Colonic mucosa (tissue), 4 donors: ENCODE results near the gene AFF2. TPM values are rescaled to one million over a fixed set of nuclear protein-coding genes. Genes with fewer than 3 reads are reported as not detected.

Source experiments
- DNase-seq: peaks from one replicate; pipeline ENCODE4 v3.0.0-alpha.2; 2020
- H3K27ac ChIP-seq: fragments of 200-600 bp; one replicate; pipeline ENCODE4 v1.8.0; 2021
- H3K27me3 ChIP-seq: fragments of 200-600 bp; one replicate; pipeline ENCODE4 v1.8.0; 2021
- H3K36me3 ChIP-seq: fragments of 200-600 bp; one replicate; pipeline ENCODE4 v1.8.0; 2021
- H3K4me1 ChIP-seq: fragments of 200-600 bp; one replicate; pipeline ENCODE4 v1.8.0; 2021; ENCODE audit warnings: mild to moderate bottlenecking
- H3K4me3 ChIP-seq: fragments of 200-600 bp; one replicate; pipeline ENCODE4 v1.8.0; 2021
- H3K9ac ChIP-seq, 2 donors: one replicate each; pipeline ENCODE4 v1.7.0; 2013; ENCODE audit warnings: control low read depth in 2 of 2, low read depth in 2 of 2, low read length in 2 of 2
- H3K9me3 ChIP-seq: fragments of 200-600 bp; one replicate; pipeline ENCODE4 v1.8.0; 2021
- intact Hi-C: fragments of 100-400 bp; cut with DNase I; formaldehyde crosslinking; loops from one replicate; pipeline ENCODE4 v1.14.1; 2022
- total RNA-seq, 2 donors: library from RNA; stranded (reverse); fragmentation: NEBNext Ultra II Directional in 1 of 2; extraction: Animal tissue kit (Norgen Biotek cat#: 25700) in 1 of 2; gene quantifications; one replicate each; pipeline ENCODE4 v1.2.1, GENCODE V29; 2021
- TF ChIP-seq, protein P1 (sequence below): fragments of 200-600 bp; IDR thresholded peaks from one replicate; pipeline ENCODE4 v1.8.0; 2022; ENCODE audit warnings: antibody characterized with exemption, mild to moderate bottlenecking
- donor health status: healthy.
- donor health status: DM: no; HTN: no; CAD: no.
- donor health status: DM: no; HTN: no; CAD: no.

Gene AFF2
- total RNA-seq, 2 donors from 2014 or later: 0.05 to 0.12 TPM

DNA sequence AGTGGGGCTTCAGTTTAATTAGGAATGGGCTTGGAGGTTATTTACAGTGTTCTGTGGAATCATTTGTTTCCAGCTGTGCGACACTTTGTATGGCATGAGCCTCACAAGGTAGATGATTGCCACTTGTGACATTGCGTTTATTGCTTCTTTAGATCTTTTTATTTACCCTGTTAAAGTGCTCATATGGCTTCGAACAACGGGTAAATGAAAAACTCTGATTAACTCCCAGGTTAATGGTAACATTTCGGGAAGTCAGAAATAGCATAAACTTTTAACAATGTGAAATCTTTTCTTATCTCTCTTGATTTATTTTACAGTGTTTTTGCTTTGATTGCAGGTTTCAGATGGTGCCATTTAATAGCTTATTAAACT, 510.4 kb downstream of the AFF2 start:
- H3K4me1 ChIP-seq: no peaks in the 10 kb centered on the region
- DNase-seq: no peak
- H3K27me3 ChIP-seq: no peaks in the 10 kb centered on the region
- TF ChIP-seq, protein P1, sequence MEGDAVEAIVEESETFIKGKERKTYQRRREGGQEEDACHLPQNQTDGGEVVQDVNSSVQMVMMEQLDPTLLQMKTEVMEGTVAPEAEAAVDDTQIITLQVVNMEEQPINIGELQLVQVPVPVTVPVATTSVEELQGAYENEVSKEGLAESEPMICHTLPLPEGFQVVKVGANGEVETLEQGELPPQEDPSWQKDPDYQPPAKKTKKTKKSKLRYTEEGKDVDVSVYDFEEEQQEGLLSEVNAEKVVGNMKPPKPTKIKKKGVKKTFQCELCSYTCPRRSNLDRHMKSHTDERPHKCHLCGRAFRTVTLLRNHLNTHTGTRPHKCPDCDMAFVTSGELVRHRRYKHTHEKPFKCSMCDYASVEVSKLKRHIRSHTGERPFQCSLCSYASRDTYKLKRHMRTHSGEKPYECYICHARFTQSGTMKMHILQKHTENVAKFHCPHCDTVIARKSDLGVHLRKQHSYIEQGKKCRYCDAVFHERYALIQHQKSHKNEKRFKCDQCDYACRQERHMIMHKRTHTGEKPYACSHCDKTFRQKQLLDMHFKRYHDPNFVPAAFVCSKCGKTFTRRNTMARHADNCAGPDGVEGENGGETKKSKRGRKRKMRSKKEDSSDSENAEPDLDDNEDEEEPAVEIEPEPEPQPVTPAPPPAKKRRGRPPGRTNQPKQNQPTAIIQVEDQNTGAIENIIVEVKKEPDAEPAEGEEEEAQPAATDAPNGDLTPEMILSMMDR: no peak
- no peaks in the 10 kb centered on the region for H3K9me3 ChIP-seq
- no peak overlapping the region for H3K4me3 ChIP-seq
- intact Hi-C loops: no loop called here
- no peak overlapping the region for H3K27ac ChIP-seq
- no peaks in the 10 kb centered on the region for H3K36me3 ChIP-seq
- no peak overlapping the region for H3K9ac ChIP-seq

DNA sequence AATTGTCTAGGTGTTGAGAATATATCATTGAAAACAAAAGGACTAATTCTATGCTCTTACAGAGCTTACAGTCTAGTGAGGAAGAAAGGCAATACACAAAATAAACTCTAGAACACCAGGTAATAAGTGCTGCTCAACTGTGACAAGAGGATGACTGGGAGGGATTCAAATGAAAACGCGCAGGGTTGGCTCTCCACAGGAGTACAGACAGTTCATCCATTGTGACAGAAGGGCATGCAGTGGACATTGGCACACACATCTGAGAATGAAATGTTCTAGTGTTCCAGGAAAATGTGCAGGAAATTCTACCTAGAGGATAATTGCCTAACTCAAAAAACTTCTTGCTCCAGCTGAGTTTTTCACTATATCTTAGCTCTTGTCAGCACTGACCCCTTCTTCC, 512.7 kb downstream of the AFF2 start:
- H3K9me3 ChIP-seq: no peaks in the 10 kb centered on the region
- DNase-seq: no peak
- no peak overlapping the region for H3K4me3 ChIP-seq
- H3K27me3 ChIP-seq: no peaks in the 10 kb centered on the region
- H3K27ac ChIP-seq: no peak overlapping the region
- no peaks in the 10 kb centered on the region for H3K4me1 ChIP-seq
- TF ChIP-seq, protein P1: no peak
- H3K9ac ChIP-seq: no peak overlapping the region
- H3K36me3 ChIP-seq: no peaks in the 10 kb centered on the region
- intact Hi-C loops: no loop called here

DNA sequence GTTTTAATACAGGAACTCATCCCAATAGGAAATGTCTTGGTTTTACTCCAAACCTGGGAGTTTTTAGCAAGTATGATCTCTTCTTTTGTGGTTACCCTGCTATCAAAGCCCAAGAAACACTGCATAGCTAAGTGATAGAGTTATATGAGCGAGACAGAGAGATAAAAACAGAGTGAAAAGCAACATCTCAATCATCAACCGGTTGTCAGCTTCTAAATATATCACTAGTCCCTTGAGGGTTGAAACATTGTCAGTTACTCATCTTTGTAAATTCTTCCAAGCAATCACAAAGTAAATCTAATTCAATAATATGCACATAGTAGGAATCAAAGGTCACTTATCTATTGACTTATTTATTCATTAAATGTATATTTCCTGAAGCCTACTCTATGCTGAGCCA, 520.7 kb downstream of the AFF2 start:
- intact Hi-C loops: no loop called here
- TF ChIP-seq, protein P1: no peak
- no peak for DNase-seq
- Histone ChIP-seq H3K27ac (no peak overlapping the region), H3K9me3 (peaks cover 6% of the 10 kb centered on the region), H3K9ac (no peak overlapping the region), H3K4me1 (no peaks in the 10 kb centered on the region), H3K36me3 (no peaks in the 10 kb centered on the region), H3K4me3 (no peak overlapping the region), H3K27me3 (no peaks in the 10 kb centered on the region)

DNA sequence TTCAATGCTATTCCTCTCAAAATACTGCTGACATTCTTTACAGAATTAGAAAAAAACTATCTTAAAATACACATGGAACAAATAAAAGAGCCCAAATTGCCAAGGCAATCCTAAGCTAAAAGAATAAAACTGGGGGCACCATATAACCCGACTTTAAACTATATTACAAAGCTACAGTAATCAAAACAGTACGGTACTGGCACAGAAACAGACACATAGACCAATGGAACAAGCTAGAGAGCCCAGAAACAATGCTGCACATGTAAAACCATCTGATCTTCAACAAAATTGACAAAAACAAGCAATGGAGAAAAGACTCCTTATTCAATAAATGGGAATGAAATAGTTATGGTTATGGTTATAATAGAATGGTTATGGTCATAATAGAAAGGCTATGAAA, 522.1 kb downstream of the AFF2 start:
- H3K9ac ChIP-seq: no peak overlapping the region
- TF ChIP-seq, protein P1: no peak
- no peaks in the 10 kb centered on the region for H3K4me1 ChIP-seq
- H3K36me3 ChIP-seq: no peaks in the 10 kb centered on the region
- DNase-seq: no peak
- intact Hi-C loops: no loop called here
- no peak overlapping the region for H3K4me3 ChIP-seq
- H3K9me3 ChIP-seq: peaks cover 6% of the 10 kb centered on the region
- H3K27me3 ChIP-seq: no peaks in the 10 kb centered on the region
- H3K27ac ChIP-seq: no peak overlapping the region

DNA sequence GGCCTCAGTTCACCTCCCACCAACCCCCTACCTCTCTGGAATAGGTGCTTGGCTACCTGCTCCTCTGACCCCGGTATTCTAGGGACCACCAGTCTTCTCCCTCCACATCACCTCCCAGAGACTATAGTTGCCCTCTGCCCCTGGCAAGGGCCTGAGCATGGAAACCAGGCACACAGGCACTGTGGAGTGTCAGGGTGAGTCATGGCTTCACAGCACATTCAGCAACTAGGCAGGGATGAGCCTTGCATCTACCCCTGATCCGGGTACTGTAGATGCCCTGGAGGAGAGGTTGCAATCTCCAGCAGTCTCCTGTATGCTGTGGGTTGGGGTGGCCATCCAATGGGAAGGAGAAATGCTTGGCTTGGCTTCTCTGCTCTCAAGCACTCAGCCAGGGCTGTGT, 532.0 kb downstream of the AFF2 start:
- Histone ChIP-seq H3K27ac (no peak overlapping the region), H3K9ac (no peak overlapping the region), H3K4me3 (no peak overlapping the region), H3K36me3 (no peaks in the 10 kb centered on the region), H3K9me3 (no peaks in the 10 kb centered on the region), H3K4me1 (no peaks in the 10 kb centered on the region), H3K27me3 (no peaks in the 10 kb centered on the region)
- no peak for DNase-seq
- TF ChIP-seq, protein P1: no peak
- intact Hi-C loops: no loop called here

DNA sequence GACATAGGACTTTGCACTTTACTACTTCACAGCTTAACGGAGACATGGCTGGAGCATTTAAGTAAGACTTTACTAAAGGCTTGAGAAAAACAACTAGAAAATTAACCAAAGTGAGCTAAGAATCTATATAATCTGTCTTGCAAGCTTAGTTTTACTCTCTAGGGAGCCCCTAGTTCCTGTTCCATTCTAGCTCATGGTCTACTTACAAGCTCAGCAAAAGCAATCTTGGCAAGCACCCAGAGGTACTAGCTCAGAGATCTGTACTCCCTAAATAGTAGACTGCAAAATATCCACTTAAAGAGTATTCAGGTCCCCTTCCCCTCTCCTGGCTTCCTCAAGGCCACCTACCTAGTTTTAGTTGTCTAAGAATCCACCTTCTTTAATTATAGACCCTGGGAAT, 535.7 kb downstream of the AFF2 start:
- Histone ChIP-seq H3K27ac (no peak overlapping the region), H3K4me1 (no peaks in the 10 kb centered on the region), H3K27me3 (no peaks in the 10 kb centered on the region), H3K9ac (no peak overlapping the region), H3K36me3 (no peaks in the 10 kb centered on the region), H3K9me3 (no peaks in the 10 kb centered on the region), H3K4me3 (no peak overlapping the region)
- intact Hi-C loops: no loop called here
- DNase-seq: no peak
- TF ChIP-seq, protein P1: no peak
